GM12874 (cell line): ENCODE data around the gene TC2N.
A peak's percentile ranks its signal among the peaks of the same experiment; 100 is the strongest.

ENCODE experiments used
- TF ChIP-seq, protein P1 (sequence below): IDR thresholded peaks from 2 replicates; pipeline ENCODE4 v1.5.1; 2011; ENCODE audit warnings: low read depth, mild to moderate bottlenecking, control low read depth, low read length, moderate library complexity; ENCODE audit not compliant: insufficient read depth

The TC2N gene

DNA sequence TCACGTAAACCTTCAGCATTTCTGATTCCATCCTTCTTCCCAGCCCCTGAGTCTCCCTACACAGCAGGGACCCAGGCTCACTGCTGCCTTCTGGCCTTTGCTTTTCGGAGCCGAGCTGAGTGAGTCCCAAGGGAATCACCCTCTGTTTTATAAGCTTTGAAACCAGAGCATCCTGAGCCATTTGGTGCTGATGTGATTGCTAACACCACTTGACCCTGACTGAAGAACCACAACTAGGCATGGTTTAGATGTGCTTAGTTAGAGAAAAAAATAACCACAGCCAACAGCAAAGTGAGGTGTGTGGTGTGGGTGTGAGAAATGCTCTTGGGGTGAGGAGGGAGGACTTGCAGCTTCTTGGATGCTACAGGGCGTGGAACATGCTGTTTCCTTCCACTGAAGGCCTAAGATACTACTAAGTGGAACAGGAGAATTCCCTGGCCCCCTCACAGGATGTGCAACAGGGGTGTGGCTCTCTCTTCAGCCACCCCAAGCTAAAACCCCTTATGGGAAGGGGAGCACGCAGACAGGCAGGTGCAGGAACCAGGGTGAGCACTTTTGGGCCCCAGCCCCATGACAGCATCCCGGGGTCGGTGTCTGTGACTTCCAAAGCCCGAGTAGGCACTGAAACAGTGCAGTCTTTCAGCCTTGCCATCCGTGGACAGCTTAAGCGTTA lies at the start of gene TC2N:
Gene TC2N, minus strand, starts transcription at position 221 of the 673 bp plus-strand sequence. CDS start 53,767 bp downstream, outside the sequence.
- TF ChIP-seq, protein P1, sequence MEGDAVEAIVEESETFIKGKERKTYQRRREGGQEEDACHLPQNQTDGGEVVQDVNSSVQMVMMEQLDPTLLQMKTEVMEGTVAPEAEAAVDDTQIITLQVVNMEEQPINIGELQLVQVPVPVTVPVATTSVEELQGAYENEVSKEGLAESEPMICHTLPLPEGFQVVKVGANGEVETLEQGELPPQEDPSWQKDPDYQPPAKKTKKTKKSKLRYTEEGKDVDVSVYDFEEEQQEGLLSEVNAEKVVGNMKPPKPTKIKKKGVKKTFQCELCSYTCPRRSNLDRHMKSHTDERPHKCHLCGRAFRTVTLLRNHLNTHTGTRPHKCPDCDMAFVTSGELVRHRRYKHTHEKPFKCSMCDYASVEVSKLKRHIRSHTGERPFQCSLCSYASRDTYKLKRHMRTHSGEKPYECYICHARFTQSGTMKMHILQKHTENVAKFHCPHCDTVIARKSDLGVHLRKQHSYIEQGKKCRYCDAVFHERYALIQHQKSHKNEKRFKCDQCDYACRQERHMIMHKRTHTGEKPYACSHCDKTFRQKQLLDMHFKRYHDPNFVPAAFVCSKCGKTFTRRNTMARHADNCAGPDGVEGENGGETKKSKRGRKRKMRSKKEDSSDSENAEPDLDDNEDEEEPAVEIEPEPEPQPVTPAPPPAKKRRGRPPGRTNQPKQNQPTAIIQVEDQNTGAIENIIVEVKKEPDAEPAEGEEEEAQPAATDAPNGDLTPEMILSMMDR: no peak

DNA sequence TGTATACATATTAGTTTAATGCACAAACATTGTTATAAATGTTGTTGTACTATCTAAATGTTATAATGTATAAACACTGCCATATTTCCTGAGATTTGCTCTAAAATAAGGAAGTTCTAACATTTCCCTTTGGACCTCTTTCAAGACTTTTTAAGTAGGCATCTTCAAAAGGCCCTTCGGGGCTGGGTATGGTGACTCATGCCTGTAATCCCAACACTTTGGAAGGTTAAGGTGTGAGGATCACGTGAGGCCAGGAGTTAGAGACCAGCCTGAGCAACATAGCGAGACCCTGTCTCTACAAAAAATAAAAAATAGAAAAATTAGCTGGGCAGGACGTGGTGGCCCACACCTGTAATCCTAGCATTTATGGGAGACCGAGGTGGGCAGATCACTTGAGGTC lies 44.7 kb upstream of the TC2N start:
- TF ChIP-seq, protein P1: no peak

DNA sequence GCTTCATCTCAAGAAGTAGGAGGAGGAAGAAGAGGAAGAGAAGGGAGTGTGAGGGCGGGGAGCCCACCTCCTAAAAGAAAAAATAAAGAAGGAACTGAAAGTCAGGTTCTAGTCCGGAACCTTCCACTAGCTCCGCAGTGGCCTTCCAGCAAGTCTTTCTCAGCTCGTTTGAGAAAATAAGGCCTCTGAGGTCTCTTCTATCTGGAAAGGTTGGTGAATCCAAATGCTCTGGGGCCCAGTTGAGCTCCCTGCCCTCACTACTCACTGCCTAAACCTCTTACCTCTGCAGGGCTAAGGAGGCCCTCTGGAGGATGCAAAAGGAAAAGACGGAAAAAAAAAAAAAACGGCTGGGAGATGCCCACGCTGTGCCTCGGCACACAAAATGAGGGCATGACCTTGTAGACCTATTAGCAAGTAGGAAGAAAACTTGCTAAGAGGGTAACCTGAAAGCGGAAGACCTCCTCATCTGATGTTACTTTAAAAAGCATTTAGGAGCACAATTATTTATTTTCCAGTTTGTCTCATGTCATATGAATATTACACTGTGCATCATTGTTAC lies 44.2 kb upstream of the TC2N start:
- TF ChIP-seq, protein P1: peak; percentile 33; the same call in 1 of the 2 replicates

DNA sequence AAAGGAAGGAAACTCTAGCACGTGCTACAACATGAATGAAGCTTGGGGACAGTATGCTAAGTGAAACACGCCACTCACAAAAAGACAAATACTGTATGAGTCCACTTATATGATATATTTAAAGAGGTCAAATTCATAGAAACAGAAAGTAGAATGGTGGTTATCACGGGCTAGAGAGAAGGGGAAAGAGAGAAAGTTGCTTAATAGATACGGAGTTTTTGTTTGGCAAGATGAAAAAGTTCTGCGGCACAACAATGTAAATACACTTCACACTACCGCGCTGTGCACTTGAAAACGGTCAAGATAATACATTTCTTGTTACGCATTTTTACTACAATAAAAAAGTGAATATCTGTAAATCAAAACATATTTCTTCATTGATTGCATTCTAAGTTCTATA lies 42.9 kb upstream of the TC2N start:
- TF ChIP-seq, protein P1: no peak

DNA sequence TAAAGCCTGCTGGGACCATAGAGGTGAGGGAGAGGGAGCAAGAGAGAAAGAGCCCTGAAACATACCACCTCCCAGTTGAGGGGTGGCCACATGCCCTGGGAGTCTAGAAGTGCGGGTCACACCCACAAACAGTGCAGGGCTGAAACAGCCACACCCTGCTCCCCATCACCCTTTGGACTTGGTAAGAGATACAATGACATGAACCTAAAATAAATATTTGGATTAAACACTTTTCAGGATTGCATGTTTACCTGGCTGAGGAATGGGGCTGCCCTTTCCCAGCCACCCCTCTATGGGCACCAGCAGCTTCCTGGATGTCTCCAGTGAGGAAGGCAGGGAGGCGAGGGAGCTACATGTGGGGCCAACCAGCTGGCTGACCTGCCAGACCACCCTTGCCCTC lies 39.0 kb upstream of the TC2N start:
- TF ChIP-seq, protein P1: no peak

DNA sequence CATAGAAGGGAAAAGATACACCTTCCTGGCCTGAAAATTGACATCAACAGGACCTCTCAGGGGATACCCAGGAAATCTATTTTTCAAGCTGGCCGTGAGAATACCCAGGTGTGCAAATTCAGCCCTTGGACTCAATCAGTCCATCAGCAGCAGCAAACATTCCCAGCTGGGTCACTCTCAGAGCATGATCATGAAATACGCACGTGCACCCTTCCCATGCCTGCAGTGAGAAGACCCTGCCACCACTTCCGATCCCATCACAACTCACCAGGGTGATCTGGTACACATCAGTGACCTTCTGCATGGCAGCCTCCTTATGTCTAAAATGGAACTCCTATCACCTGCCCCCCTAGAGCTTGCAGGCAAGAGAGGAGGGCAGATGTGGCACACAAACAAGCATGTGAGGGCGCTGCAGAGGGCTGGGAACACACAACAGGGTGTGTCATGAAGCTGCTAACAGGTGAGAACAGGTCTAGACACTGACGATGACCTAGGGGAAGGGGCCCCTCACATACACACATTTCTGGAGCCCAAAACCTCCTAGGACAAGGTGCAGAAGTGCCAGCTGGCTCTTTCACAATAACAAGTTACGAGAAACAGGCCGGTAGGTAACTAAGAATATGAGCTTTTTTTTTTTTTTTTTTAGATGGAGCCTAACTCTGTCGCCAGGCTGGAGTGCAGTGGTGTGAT lies 37.8 kb upstream of the TC2N start:
- TF ChIP-seq, protein P1: no peak

DNA sequence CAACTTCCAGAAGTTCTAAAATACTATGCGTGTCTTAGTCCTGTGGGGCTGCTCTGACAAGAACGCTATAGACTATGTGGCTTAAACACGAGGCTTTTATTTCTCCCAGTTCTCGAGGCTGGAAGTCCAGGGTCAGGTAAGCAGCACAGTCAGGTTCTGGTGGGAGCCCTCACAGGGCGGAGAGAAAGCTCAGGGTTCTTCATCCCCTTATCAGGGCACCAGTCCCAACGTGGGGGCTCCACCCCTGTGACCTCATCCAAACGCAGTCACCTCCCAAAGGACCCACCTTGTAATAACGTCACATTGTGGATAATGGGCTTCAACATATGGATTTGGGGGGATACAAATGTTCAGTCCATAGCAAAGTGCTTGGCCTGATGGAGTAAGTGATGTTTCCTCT lies 37.1 kb upstream of the TC2N start:
- TF ChIP-seq, protein P1: no peak
